ENCODE data around the gene NSFL1C.

NSFL1C gene

GRCh38 chr20:1466211-1467081 is at the start of gene NSFL1C:
Gene NSFL1C (minus strand): TSS chr20:1466849. CDS start chr20:1466824, 25 bp downstream.
- peak within 1 kb of the TSS; percentile 91 for H3K4me3 ChIP-seq (ENCODE audit: low read depth, low read length)
- TF ChIP-seq, protein P1, sequence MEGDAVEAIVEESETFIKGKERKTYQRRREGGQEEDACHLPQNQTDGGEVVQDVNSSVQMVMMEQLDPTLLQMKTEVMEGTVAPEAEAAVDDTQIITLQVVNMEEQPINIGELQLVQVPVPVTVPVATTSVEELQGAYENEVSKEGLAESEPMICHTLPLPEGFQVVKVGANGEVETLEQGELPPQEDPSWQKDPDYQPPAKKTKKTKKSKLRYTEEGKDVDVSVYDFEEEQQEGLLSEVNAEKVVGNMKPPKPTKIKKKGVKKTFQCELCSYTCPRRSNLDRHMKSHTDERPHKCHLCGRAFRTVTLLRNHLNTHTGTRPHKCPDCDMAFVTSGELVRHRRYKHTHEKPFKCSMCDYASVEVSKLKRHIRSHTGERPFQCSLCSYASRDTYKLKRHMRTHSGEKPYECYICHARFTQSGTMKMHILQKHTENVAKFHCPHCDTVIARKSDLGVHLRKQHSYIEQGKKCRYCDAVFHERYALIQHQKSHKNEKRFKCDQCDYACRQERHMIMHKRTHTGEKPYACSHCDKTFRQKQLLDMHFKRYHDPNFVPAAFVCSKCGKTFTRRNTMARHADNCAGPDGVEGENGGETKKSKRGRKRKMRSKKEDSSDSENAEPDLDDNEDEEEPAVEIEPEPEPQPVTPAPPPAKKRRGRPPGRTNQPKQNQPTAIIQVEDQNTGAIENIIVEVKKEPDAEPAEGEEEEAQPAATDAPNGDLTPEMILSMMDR (IDR thresholded peaks at IDR 0.05; ENCODE audit: insufficient read depth, low read depth, low read length, missing control alignments), result peak; percentile 98
- DNase-seq (ENCODE audit: low read depth), result peak; percentile 97

GRCh38 chr20:1513801-1514200 is 47.2 kb upstream of the NSFL1C start:
- DNase-seq (ENCODE audit: low read depth), result no peak
- H3K4me3 ChIP-seq (ENCODE audit: low read depth, low read length), result no peak overlapping the region
- TF ChIP-seq, protein P1 (IDR thresholded peaks at IDR 0.05; ENCODE audit: insufficient read depth, low read depth, low read length, missing control alignments), result no peak

- peak; percentile 43 for DNase-seq (ENCODE audit: low read depth)
Observed at GRCh38 chr20:1509237-1509636, 42.6 kb upstream of the NSFL1C start.

GRCh38 chr20:1508574-1508973 is 41.9 kb upstream of the NSFL1C start:
- no peak overlapping the region for H3K4me3 ChIP-seq (ENCODE audit: low read depth, low read length)
- no peak for DNase-seq (ENCODE audit: low read depth)
- TF ChIP-seq, protein P1 (IDR thresholded peaks at IDR 0.05; ENCODE audit: insufficient read depth, low read depth, low read length, missing control alignments), result no peak

More at GRCh38 chr20:1509237-1509636, 42.6 kb upstream of the NSFL1C start:
- no peak overlapping the region for H3K4me3 ChIP-seq (ENCODE audit: low read depth, low read length)
- TF ChIP-seq, protein P1 (IDR thresholded peaks at IDR 0.05; ENCODE audit: insufficient read depth, low read depth, low read length, missing control alignments), result peak; percentile 36

DNA sequence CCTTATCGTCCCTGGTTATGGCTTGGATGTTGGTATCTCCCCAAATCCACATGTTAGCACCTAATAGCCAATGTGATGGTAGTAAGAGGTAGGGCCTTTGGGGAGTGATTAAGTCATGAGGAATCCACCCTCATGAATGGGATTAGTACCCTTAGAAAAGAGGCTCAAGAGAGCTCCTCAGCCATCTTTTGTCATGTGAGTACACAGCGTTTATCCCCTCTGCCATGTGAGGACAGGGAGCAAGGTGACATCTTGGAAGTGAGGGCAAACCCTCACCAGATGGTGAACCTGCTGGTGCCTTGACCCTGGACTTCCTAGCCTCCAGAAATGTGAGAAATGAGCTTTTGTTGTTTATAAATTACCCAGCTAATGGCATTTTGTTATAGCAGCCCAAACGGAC is 40.6 kb upstream of the NSFL1C start:
- TF ChIP-seq, protein P1 (IDR thresholded peaks at IDR 0.05; ENCODE audit: insufficient read depth, low read depth, low read length, missing control alignments), result no peak
- no peak for DNase-seq (ENCODE audit: low read depth)
- no peak overlapping the region for H3K4me3 ChIP-seq (ENCODE audit: low read depth, low read length)

GRCh38 chr20:1505871-1506270 is 39.2 kb upstream of the NSFL1C start:
- no peak for DNase-seq (ENCODE audit: low read depth)
- H3K4me3 ChIP-seq (ENCODE audit: low read depth, low read length), result no peak overlapping the region
- TF ChIP-seq, protein P1 (IDR thresholded peaks at IDR 0.05; ENCODE audit: insufficient read depth, low read depth, low read length, missing control alignments), result no peak
